ENCODE measurements around the gene ADCYAP1R1.

ADCYAP1R1 gene

DNA sequence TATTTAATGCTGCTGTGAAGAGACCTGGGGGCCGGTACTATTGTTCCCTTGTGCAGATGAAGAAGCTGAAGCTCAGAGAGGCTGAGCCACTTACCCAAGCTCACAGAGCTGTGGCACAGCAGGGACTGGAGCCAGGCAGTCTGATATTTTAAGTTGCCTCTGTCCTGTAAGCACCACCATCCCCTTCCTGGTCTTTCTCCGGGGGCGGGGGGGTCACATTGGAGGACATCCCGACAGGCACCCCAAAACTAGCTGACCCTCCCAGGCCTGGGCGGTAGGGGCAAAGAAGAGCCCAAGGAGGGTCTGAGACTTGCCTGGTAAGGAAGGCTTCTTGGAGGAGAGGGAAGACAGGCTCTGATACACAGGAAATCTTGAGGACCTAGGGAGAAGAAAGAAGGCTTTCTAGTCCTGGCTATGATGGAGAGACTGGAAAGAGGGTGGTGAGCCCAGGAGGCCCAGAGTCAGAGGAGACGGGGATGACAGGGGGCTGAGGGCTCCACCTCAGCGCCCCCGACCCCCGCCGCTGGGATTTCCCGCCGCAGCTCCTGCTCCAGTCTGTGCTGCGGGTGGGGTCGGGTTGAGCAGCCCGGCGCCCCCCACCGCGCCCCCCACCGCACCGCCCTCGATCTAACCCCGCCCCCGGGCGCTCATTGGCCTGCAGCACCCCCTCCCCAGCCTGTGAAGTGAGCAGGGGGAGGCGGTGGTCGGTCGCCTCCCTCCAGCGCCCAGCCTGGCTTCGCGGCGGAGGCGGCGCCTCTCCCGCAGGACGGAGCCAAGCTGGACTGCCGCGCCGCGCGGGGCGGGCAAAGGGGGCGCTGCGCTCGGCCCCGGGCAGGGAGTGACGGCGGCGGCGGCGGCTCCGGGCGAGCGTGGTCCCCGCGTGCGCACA is at the start of gene ADCYAP1R1:
ADCYAP1R1 (plus strand) TSS at position 711 of the 889 bp plus-strand sequence. CDS start 10,957 bp downstream, outside the sequence.
- no peak for DNase-seq

DNA sequence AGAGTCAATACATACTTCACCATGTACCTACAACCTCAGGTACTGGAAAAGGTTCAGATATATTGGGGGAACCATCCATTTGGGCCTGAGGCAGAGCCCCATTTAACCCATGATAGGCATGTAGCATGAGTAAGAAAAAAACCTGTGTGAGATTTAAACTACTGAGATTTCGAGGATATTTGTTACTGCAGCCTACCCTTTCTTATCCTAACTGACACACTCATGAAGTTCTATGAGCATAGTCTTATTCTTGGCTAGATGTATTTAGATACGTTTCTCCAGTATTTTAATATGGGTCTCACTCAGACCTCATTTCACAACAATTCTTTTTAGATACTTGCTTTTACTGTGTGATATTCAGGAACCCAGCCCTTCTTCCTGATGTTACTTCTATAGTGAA is 49.0 kb upstream of the ADCYAP1R1 start:
- DNase-seq = no peak

DNA sequence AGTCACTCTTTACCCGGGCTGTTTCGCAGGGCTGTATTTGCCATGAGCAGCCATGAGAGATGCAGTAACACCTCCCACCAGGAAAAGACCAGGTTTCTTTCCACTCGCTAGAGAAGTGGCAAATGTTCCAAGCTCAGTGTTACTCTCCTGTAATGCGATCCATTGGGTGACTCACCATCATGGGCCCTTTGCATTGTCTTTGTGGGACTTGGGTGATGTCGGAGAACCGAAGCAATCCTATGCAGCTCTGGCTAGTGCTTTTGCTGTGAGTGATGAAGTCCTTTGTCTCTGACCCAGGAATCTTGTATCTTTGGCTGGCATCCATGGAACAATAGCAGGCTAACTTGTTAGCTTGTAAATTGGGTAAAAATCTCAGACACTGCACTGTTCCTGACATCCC is 48.4 kb upstream of the ADCYAP1R1 start:
- no peak for DNase-seq

DNA sequence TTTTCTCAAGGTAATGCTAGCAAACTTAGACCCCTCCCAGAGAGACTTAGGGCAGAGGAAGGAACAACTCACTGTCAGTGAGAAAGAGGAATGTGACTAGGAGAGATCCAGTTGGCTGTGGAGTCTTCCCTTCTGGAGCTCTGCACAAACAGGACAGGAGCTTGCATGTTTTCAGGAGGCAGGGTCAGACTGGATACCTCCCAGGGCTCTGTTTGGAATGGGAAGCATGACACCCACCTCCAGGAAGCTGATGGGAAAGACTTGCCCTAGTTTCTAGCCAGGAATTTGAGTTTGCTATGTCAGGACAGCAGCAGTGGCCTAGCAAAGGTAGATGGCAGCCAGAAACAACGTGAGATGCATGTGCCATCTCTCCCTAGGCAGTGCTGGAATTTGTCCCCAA is 47.7 kb upstream of the ADCYAP1R1 start:
- DNase-seq = no peak

DNA sequence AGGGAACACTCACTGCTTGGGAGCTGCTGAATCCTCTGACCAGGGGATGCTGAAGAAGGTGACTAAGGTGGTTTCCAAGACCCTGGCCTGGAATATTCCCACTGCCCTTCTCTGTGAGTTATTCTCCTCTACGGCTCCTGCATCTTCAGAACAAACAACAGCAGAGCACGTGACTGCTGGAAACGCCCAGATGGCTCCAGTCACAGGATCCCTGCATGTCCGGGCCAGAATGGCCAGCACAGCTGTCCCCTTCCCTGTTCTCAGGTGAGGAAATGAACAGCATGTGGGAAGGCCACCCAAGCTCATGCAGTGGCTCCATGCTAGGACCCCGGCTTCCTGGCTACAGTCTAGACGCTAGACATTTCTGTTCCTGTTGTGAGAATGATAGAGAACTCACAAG is 45.3 kb upstream of the ADCYAP1R1 start:
- no peak for DNase-seq

DNA sequence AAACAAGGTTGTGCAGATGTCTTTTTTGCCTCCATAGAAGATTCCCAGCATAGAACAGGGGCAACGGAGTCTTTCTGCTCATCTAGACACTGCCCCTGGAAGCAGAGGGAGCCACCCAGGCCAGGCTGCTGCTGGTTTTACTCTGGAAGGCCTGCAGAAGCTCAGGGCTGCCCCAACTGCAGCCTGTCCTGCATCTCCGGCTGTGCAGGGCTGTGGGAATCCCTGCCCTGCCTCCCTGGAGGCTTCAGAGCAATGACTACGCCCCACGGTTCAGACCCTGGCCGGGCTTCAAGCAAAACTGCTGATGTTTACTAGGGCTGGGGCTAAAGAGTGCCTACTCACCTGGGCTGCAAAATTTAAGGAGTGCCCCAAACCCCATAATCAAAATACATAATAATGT is 44.5 kb upstream of the ADCYAP1R1 start:
- DNase-seq = no peak

DNA sequence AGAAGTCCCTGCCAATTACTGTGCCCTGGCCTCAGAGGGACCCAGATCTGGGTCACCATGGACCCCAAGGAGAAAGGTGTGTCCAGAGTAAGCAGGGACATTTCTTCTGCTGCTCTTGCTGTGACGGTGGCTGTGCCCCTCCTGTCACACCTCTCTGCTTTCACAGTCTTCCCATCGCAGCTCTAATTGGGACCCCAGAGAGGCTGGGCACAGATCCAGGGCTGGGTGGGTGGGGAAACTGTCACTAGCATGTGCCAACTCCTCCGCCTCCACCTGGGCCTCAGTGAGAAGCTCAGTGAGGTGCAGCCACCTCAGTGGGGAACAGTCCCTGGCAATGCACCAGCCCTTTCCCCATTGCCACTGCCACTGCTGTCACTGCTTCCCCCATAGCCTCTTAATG is 37.3 kb upstream of the ADCYAP1R1 start:
- DNase-seq = no peak

DNA sequence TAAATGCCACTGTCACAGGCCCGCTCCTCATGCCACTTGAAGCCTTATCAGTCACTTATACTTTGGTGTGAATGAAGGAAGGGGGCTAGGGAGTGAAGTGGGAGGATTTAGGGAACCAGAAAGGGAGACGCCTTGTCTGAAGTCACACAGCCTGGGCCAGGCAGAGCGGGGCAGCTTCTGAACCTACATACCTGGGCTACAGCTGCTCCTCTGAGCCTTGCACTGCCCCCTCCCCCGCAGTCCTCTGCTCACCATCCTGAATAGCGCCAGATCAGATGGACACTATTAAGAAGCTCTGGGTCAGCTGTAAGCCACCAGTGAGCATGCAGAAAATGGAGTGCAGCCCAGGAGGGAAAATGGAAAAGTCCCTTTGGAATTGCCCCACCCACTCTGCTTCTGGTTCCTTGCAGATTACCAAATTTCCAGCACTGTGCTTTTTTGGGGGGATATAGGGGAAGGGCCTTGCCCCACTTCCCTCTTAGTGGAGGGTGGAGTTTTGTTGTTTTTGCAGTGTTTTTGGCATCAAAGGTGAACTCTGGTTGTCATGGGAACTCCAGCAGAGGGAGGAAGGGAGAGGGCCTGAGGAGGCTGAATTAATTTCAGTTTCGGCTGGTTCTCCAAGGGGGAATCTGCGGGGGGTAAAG is 35.0 kb upstream of the ADCYAP1R1 start:
- DNase-seq = no peak

DNA sequence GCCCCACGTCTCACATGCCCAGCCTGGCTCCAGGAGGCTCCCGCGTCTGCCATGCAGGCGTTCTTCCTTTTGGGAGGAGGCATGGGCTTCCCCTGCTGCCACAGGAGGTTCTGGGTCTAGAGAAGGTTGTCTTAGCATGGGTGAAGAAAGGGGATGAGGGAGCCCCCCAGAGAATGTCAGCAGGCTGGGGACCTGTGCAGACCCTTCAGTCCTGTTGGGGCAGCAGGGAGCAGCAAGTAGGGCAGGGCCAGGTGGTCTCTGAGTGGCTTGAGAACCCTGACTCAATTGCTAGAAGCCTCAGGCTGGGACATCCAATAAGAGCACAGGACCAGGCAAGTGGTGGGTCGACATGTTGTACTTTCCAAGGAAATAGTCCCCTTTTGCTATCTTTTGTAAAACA is 34.4 kb upstream of the ADCYAP1R1 start:
- no peak for DNase-seq

DNA sequence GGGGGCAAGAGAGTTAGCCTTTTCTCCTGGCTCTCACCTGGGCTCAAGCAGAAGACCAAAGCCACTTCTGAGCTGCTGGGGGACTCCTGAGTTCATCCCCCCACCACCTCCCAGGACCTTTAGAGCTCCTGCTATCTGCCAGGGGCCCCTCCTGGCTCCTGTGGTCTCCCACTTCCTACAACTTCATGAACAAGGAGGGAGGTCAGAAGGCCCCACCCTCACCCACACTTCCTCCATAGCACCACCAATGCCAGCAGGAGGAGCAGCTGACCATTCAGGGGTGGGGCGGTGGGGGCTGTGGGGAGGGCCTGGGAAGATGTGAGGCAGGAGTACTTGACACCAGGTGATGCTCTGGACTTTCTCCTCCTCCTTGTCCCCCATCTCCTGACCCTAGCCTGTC is 32.6 kb upstream of the ADCYAP1R1 start:
- DNase-seq = no peak

DNA sequence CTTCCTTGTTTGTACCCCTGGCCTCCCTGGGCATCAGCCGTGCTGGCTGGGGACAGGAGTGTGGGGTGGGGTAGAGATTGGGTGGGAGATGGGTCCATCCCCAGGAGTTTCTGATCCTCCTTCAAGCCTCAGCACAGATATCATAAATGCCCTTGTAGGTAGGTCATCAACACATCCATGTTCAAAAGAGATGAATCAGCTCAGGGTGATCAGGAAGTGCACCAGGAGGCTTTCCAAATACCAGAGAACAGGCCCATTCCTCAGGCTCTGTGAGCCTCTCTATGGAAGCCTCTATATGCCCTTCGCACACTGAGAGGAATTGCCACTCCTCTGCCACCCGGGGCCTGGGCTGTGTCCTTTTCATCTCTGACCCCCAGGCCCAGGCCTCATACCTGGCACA is 31.9 kb upstream of the ADCYAP1R1 start:
- DNase-seq = no peak

DNA sequence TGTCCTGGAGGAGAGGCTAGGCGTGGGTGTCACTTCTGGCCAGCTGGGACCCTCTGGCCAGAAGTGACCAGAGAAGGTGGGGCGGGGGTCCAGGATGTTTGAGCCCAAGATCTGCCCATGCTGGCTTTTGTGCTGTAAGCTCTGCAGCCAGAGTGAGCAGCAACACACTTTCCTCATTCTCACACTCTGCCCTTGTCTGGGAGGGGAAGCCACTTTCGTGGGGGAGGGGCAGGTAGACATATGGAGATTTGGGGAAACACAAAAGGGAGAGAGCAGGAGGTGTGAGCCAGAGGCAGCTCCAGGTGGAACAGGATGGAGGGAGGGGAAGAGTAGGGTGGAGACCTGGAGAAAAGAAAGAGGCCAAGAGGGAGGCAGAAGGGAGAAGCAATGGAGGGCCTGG is 31.5 kb upstream of the ADCYAP1R1 start:
- DNase-seq = no peak

DNA sequence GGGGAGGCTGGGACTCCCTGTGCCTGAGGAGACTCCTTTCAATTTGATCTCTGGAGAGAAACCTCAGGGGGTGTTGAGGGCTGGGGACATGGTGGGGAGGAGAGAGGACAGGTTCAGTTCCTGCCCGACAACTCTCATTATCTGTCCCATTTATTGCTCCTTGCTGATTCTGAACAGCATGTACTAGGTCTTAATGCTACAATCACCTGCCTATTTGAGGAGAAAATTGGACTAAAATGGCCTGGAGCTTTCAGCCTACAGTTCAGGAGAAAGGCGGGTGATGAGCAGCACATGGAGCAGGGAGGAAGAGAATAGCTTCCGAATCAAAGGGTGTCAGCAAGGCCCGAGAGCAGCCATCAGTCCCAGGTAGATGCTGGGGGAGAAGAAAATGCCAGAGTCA is 30.0 kb upstream of the ADCYAP1R1 start:
- no peak for DNase-seq

DNA sequence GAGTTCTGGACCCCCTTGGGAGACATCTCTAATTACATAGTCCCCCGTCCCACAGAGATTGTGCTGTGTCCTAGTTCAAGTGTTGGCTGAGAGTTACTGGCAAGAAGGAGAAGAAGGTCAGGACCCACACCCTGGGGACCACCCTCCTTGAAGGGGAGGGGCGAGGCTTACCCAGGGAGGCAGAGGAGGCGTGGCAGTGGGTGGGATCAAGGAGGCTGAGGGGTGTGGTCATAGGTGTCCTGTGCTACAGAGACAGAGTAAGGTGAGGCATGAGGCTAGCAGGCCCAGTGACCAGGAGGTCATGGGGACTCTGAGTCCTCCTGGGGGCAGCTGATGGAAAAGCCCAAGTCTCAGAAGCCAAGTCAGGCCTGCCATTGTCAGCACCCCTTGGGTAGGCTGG is 29.4 kb upstream of the ADCYAP1R1 start:
- DNase-seq = no peak

DNA sequence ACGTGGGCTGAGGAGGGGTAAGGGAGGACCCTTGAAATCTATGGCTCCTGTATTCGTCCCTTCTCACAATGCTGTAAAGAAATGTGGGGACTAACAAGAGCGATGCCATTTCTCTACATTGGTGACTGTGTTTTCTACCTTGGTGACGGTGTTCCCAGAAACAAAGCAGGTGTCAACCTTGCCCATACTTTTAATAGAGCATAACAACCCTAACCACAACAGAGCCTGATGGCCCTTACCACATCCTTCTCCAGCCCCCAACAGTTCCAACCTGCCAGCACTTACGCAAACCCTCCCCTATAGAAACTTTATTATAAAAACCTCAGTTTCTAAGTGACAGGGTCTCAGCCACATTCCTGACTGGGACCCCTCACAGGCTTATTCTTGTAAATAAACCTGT is 28.2 kb upstream of the ADCYAP1R1 start:
- no peak for DNase-seq

DNA sequence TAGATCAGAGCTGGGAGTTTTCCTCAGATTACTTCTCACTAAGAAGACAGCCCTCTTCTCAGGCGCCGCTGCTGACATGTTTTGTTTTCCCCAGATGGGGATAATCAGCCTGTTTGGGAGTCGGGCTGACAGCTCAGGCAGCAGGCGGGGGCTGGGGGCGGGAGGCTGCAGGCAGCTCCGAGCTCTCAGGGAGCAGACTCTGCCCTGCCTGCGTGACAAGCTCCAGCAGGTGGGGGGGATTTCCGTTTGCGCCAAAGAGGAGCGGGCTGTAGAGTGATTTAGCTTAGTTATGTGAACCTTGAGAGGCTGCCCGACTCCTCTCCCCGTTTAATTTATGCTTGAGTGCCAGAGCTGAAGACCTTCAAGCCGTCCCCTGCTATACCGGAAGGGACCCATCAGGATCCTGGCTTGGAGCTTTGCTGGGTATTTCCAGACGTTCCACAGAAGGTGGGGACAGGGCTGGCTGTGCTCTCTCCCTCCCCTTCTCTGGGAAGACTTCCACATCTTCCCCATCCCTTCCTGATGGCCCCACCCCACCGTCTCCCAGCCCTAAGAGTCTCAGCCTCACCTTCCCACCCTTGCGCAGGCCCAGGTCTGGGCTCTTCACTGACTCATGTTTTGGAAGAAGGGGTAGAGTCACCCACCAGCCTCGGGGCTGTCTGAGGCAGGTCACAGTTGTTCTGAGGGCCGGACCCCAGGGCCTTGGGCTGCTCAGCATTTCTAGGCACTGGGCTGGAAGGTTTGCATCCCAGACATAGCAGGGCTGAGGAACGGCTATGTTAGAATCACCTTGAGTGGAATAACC is 24.7 kb upstream of the ADCYAP1R1 start:
- no peak for DNase-seq

DNA sequence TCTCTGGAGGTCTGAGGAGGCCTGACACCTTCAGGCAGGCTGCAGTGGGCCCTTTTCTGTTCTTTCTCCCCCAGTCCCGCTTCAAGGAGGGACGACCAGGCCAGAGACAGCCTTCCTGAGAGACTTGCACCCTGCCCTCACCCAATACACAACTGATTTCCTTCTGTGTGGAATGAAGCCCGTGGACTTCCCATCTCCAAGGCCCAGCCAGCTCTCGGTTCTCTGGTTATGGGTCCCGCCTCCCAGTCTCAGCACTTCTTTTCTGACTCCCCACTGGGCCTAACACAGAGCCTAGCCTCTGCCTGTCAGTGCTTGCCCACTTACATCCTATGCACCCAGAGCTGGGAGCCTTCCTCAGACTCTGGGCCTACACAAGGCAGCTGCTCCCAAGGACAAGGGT is 24.1 kb upstream of the ADCYAP1R1 start:
- no peak for DNase-seq

DNA sequence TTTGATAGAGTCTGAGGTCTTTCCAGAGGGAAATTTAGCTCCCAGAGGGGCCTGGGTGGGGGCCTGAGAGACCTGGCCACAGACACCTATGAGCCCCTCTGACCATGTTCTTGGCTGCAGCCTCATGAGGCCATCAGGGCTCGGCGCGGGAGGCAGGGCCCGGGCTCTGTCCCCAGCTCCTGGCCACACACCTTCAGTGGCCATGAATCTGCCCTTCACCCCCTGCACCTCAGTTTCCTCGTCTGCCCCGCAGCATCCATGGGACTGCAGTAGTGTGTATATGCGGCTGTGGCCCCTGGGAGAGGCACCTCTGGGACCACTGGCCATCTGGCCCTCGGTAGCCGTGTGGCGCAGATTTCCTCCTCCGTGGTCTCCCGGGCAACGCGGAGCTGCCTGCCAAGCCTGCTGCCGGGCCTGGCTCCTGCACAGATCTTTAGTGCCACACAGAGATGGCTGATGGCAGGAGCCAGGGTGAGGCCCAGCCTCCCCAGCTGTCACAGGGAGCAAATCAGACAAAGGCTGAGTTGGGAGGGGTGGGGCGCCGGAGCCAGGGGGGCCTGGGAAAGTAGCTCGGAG is 23.6 kb upstream of the ADCYAP1R1 start:
- DNase-seq = no peak

DNA sequence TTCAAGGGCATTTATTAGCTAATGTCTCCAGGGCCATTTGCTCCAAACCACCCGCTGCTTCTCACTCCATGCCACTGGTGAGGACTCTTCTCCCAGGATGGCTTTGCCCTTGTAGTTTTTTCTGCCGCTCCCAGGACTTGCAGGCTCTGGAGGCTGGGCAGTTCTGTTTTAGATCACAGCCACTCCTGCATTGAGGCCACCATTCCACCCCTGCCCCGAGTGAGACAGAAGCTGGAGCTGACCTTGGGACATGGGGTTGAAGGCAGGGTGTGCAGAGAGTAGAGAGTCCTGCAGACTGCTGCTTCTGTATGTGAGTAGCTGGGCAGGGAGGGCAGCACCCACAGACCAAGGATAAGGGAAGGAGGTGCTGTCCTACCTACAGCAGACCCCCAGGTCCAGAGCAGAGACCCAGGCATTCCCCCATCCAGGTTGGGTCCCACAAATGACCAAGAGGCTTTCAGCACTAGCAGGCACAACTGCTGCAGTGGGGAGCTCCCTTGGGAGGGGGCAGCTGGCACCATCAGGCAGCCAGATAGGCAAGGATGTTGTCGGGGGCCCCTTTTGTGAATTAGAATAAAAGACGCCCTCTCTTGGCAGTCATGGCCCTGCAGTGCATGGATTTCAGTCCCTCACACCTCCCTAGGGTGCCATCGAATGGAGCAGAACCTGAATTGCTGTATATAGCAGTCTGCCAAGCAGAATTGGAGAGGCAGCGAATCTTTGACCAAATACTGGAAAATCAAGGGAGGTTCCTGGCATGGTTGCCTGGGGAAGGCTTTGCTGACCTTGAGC is 22.7 kb upstream of the ADCYAP1R1 start:
- no peak for DNase-seq

DNA sequence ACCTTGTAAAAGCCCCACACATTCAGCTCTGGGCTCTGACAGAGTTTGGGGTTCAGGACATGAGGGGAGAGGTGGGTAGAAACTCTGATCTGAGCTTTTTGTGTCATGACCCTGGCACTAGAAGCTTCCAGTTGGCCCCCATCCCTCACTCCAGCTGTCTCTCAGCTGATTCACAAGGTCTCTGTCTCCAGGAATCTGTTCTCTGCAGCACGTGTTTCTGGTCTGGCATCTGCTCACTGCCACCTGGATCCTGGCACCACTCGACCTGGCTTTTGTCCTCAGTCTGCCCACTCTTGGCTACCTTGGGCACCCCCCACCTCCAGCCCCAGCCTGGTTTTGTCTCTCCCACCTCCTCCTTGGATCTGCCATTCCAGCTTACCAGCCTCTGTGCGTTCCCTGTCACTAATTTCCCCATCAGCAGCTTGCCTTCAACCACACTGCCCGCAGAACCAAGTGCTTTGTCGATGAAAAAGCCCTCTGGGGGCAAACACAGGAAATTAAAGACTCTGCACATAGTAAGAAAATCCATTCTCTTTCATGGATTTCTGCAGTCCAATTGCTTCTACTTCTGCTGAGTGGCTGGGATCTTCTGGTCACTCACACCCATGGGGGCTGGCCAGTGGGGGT is 18.3 kb upstream of the ADCYAP1R1 start:
- DNase-seq = no peak

DNA sequence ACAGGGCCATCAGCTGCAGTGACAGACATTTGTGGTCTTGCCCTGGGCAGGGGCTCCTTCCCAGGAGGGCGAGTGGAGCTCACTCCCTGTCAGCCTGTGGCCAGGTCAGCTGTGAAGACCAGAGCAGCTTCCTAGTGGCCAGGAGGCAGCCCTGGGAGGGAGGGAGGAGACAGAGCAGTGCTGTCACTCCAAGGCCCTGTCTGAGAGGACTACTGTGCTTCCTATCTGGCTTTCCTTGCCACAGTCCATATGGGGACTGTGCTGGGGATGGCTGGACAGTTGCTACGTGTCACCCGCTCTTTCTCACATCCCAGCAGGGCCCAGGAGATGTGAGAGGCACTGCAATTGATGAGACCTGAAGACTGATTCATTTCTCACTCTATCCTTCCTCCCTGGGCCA is 15.2 kb upstream of the ADCYAP1R1 start:
- no peak for DNase-seq

DNA sequence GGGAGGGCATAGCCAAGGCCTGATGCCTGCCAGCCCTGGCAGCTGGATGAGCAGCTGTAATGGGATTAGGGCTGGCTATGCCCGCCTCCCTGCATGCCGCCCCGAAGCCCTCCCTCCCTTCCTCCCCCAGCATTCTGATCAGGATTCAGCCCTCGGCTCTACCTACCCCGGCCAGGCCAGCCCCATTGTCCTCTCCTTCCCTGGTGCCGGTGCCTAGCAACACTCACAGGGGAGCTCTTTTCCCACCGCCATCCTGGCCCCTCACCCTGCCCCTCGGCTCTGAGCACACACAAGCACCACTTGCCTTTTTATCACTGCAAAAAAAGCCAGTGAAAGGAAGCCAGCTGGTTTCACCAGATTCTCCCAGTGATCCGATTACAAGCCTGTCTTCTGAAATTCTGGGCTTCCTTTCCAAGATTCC is 9.0 kb upstream of the ADCYAP1R1 start:
- no peak for DNase-seq

Measured in activated CD8-positive, alpha-beta memory T cell treated with anti-CD3 and anti-CD28 coated beads, Interleukin-2, amount 50 U/mL, for 4 hours (primary cell).